Hematopoietic multipotent progenitor cell treated with erythropoietin and hydrocortisone succinate and interleukin-3 and kit ligand, for 8 days (in vitro differentiated cells): Measurements from ENCODE around the gene LYSMD4.
A peak's percentile ranks its signal among the peaks of the same experiment; 100 is the strongest.
"Not testable (repeated sequence)": the region's sequence is repeated elsewhere in the genome, so short reads cannot be mapped to it uniquely, and the experiment has no call there.

Source experiments
- DNase-seq: peaks from one replicate; pipeline ENCODE4 v3.0.0-alpha.2; 2015

Gene LYSMD4

GRCh38 chr15:99733268-99734039 lies at the start of gene LYSMD4:
TSS of gene LYSMD4 (minus strand) at chr15:99733437. CDS start at chr15:99731999, 1,438 bp downstream.
- peak; percentile 95 for DNase-seq

DNA sequence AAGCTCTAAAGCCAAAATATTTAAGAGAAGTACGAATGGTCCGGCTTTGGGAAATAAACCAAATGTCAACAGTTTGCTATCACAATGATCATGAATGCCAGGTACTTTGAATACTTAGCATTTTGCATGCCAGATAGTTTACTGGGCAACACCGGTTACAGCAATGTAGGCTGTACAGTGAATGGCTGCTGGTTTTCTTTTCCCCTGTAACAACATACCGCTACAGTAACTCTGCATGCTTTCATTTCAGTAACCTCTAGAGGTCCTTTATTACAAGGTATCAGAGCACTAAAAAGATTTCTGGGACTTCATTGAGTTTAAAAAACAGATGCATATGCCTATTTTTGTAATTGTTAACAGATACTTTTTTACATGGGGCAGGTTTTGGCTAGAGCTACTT lies 48.8 kb upstream of the LYSMD4 start:
- DNase-seq = not testable (repeated sequence)

- DNase-seq = no peak
Measured at GRCh38 chr15:99777144-99777543, 43.9 kb upstream of the LYSMD4 start.

- DNase-seq = no peak
Measured at GRCh38 chr15:99764522-99764921, 31.3 kb upstream of the LYSMD4 start.

DNA sequence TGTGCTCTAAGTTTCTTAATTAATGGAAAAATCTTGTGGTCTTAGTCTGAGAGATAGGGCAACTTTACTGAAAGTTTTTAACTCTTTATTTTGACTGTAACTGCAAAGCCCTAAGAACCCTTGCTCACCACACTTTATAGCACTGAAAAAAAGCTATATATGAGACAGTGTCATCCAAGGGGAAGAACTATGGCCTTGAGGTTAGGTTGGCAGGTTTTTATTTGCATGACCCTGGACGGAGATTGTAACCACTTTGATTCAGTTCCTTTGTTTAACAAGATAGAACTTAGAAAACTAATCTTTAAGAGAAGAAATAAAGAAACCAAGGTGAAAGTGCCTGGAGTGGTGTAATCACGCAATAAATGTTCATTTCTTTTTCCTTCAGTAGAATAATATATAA lies 30.6 kb upstream of the LYSMD4 start:
- DNase-seq = no peak

DNA sequence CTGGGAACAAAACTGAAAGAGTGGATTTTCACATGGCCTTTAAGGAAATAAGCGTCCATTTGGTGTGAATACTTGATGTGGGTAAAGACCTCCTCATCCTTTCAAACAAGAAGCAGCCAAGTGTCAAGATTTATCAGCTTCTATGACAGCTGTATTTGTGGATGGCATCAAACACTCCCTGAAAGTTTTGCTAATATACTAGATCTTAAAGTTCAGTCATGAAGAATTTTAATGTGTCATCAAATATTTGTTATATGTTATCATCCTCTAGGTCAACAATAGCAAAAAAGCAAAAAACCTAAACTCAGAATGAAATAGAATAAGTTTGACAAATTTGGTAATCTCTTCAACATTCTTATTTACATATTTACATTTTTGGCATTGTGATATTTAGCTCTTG lies 29.1 kb upstream of the LYSMD4 start:
- DNase-seq = no peak

- DNase-seq = peak; percentile 80
Measured at GRCh38 chr15:99755692-99756409, 22.6 kb upstream of the LYSMD4 start.

DNA sequence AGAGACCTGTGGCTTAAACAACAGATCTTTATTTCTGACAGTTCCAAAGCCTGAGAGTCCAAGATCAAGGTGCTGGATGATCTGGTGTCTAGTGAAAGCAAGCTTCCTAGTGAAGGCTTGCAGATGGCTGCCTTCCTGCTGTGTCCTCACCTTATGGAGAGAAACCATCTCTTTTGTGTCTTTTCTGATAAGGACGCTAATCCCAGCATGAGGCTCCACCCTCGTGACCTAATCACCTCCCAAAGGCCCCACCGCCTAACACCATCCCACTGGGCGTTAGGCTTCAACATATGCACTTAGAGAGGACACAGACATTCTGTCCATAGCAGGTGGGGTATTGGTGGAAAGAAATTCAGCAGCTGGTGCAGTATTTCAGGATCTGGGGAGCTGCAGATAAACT lies 19.8 kb upstream of the LYSMD4 start:
- DNase-seq = peak; percentile 69

GRCh38 chr15:99752556-99752955 lies 19.3 kb upstream of the LYSMD4 start:
- no peak for DNase-seq

- not testable (repeated sequence) for DNase-seq
Measured at GRCh38 chr15:99750326-99750725, 17.1 kb upstream of the LYSMD4 start.

GRCh38 chr15:99749386-99749785 lies 16.1 kb upstream of the LYSMD4 start:
- DNase-seq = no peak

DNA sequence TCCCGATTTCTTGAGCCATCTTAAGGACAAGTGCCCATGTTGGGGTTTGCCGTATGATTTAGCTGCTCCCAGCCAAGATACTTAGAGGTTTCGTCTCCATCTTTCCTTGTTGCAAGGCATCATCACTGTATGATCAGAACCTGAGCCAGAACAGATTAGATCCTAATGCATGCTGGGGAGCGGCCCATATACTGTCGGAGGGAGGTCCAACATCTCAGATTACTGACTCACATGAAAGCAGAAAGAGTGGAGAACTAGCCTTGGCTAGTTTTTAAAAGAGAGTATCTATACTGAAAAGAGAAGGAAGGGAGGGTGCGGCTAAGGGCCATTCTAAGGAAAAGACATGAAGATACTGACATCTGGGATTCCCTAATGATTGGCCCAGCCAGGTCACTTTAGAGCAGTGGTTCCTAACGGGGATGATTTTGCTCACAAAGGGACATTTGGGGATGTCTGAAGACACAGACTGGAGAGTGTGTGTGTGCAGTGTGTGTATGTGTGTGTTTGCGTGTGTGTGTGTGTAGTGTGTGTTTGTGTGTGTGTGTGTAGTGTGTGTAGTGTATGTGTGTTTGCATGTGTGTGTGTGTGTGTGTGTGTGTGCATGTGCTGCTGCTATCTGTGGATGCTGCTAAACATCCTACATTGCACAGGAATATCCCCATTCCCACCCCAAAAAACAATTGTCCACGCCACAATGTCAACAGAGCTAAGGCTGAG lies 12.3 kb upstream of the LYSMD4 start:
- DNase-seq = no peak

DNA sequence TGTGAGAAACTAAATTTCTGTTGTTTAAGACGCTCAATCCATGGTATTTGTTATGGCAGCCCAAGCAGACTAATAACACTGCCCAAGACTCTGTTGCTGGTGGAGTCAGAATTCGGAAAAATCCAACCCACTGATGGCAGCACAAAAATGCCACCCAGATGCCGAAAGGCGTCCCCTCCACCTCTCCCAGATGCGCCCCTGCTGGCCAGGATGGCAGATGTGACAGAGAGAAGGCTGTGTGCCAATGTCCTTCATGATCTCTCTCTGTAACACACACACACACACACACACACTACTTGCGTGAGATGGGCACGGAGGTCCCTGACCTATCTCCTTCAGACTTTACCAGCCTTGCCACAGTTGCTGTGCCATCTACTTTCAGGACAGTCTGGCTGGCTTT lies 10.9 kb upstream of the LYSMD4 start:
- no peak for DNase-seq

DNA sequence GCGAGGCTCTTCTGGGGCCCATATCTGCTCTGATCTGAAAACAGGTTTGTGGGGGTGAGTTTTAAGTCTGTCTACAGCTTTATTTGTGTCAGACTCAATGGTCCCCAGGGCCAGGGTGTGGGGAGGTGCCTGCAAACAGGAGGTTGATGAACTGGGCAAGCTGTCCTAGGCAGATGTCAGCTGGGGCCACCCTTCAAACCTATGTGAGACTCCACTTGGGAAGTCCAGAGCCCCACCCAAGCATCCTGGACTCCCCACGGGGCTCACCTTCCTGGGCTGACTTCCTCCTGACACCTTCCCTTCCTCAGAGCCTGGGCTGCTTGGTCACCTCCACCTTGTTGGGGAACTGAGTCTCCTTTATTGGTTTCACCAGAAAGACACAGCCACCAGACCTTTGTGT lies 8.6 kb upstream of the LYSMD4 start:
- no peak for DNase-seq

- DNase-seq = peak; percentile 89
Measured at GRCh38 chr15:99738021-99738847, 5.0 kb upstream of the LYSMD4 start.

- no peak for DNase-seq
Measured at GRCh38 chr15:99736702-99737101, 3.5 kb upstream of the LYSMD4 start.

DNA sequence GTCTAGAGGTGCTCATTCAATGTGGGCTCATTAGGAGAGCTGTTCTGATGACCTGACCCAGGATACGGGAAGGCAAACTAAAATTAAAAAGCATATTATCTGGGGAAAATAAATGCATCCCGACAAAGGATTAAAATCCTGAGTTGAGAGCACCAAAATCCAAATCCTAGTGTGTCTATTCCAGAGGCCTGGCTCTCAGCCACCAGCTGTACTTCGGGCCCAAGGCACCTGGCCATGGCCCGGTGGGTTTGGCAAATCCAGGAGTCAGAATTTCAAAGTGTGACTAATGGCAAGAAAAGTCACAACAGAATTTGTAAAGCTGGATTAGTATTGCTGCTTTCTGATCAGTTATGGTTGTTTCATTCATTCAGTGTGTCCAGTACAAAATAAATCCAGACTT lies 2.6 kb upstream of the LYSMD4 start:
- no peak for DNase-seq

DNA sequence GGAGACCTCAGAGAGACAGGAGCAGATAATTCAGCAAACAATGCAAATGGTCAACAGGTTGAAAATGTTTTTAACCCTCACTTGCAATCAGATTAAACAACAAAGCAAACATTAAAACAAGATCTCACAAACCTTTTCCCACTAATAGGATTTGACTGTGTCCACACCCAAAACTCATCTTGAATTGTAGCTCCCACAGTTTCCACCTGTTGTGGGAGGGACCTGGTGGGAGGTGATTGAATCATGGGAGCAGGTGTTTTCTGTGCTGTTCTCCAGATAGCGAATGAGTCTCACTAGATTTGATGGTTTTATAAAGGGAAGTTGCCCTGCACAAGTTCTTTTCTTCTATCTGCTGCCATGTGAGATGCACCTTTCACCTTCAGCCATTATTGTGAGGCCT lies 1.3 kb upstream of the LYSMD4 start:
- DNase-seq = no peak

- not testable (repeated sequence) for DNase-seq
Measured at GRCh38 chr15:99734040-99734291, 729 bp upstream of the LYSMD4 start.

DNA sequence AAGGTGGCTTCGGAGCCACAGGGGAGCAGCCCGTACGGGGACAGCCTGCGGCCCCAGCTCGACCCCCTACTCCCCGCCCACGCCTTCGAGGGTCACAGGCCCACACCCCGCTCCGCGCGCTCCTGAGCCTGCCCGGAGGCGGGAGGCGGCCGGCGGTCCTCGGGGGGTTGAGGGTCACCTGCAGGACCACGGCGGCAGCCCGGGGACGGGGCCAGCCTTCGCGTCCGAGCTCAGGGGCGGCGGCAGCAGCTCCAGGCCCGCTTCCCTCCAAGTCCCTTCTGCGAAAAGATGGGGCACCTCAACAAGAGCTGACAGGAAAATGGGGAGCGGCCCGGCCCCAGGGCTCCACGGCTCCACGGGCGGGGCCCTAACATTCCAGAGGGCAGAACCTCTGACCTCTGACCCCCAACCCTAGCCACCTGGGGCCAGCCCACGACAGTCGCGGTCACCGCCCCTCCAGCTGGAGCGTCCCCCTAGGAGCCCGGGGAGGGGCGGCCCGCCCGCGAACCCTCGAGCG lies 428 bp downstream of the LYSMD4 start:
- peak; percentile 34 for DNase-seq

GRCh38 chr15:99732124-99732750 lies 1.0 kb downstream of the LYSMD4 start:
- no peak for DNase-seq

DNA sequence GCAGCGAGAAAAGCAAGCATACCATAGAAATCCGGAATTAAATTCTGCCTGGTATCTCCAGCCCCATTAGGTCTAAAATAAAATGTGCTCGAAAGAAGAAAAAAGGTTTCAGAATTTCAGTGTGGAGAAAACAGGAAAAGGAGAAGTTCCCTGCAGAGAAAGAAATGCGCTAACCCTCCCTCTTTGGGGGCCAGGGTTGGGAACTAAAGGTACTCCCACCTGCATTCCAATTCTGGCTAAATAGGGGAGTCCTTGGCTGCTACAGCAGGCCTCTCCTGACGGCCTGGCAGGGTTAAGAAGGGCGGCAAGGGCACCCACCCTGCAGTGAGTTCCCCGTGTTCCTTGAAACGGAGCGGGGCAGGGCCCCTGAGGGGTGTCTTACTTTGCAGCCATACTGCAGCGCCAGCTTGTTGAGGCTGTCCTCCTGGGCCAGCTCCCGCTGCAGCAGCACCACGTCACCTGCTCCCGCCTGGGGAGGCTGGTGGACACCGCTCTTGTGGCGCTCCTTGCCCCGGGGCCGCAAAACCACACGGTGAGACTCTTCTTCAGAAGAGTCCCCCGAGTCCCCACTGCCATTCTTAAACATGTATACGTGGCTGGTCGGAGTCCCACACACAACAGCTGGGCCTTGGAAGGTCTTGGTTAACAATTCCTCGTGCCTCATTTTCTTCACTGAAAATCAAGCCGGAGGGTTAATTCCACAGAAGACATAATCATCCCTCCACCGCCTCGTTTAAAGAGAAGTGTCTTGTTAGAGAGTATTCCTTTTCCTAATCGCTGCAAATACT lies 1.7 kb downstream of the LYSMD4 start:
- no peak for DNase-seq
